Measurements from ENCODE around the gene LHFPL4. TPM values are rescaled to one million over a fixed set of nuclear protein-coding genes. Genes with fewer than 3 reads are reported as not detected.
"Not testable (repeated sequence)": the region's sequence is repeated elsewhere in the genome, so short reads cannot be mapped to it uniquely, and the experiment has no call there.

LHFPL4 gene
- total and polyA plus RNA-seq, 2 donors: 0.05 TPM; not detected in 1

- Histone ChIP-seq H3K27ac (ENCODE audit: low read depth in 1 of 2, low read length in 1 of 2) (no peak overlapping the region), H3K9me3 (ENCODE audit: control insufficient read depth in 2 of 2, insufficient read depth in 1 of 2, low read length in 1 of 2) (no peaks in the 10 kb centered on the region), H3K36me3 (ENCODE audit: control insufficient read depth in 2 of 2, insufficient read depth in 2 of 2, low read length in 1 of 2) (no peaks in the 10 kb centered on the region), H3K4me3 (ENCODE audit: low read length in 2 of 2) (no peak overlapping the region), H3K27me3 (ENCODE audit: control insufficient read depth in 2 of 2, insufficient read depth in 1 of 2, low read length in 1 of 2) (peaks cover 23 to 47% of the 10 kb centered on the region in 2 donors), H3K4me1 (ENCODE audit: control insufficient read depth in 2 of 2, insufficient read depth in 2 of 2, low read length in 2 of 2) (peaks cover 0 to 5% of the 10 kb centered on the region in 2 donors)
- 94% methylated on average over 6 of the region's 6 CpGs for WGBS
- DNase-seq (ENCODE audit: low read depth in 6 of 9, low spot score in 9 of 9): no peak
Measured at GRCh38 chr3:9498781-9499180, 54.8 kb downstream of the LHFPL4 start.

- 94% methylated on average over 8 of the region's 8 CpGs for WGBS
- Histone ChIP-seq H3K9me3 (ENCODE audit: control insufficient read depth in 2 of 2, insufficient read depth in 1 of 2, low read length in 1 of 2) (no peaks in the 10 kb centered on the region), H3K27ac (ENCODE audit: low read depth in 1 of 2, low read length in 1 of 2) (no peak overlapping the region), H3K4me3 (ENCODE audit: low read length in 2 of 2) (no peak overlapping the region), H3K4me1 (ENCODE audit: control insufficient read depth in 2 of 2, insufficient read depth in 2 of 2, low read length in 2 of 2) (peaks cover 0 to 5% of the 10 kb centered on the region in 2 donors), H3K36me3 (ENCODE audit: control insufficient read depth in 2 of 2, insufficient read depth in 2 of 2, low read length in 1 of 2) (no peaks in the 10 kb centered on the region), H3K27me3 (ENCODE audit: control insufficient read depth in 2 of 2, insufficient read depth in 1 of 2, low read length in 1 of 2) (peaks cover 23 to 47% of the 10 kb centered on the region in 2 donors)
- DNase-seq (ENCODE audit: low read depth in 6 of 9, low spot score in 9 of 9): no peak
Measured at GRCh38 chr3:9497821-9498565, 55.6 kb downstream of the LHFPL4 start.

- WGBS: 91% methylated on average over 6 of the region's 6 CpGs
- Histone ChIP-seq H3K27me3 (ENCODE audit: control insufficient read depth in 2 of 2, insufficient read depth in 1 of 2, low read length in 1 of 2) (peaks cover 23 to 40% of the 10 kb centered on the region in 2 donors), H3K4me3 (ENCODE audit: low read length in 2 of 2) (no peak overlapping the region), H3K4me1 (ENCODE audit: control insufficient read depth in 2 of 2, insufficient read depth in 2 of 2, low read length in 2 of 2) (peaks cover 0 to 5% of the 10 kb centered on the region in 2 donors), H3K27ac (ENCODE audit: low read depth in 1 of 2, low read length in 1 of 2) (no peak overlapping the region), H3K36me3 (ENCODE audit: control insufficient read depth in 2 of 2, insufficient read depth in 2 of 2, low read length in 1 of 2) (no peaks in the 10 kb centered on the region), H3K9me3 (ENCODE audit: control insufficient read depth in 2 of 2, insufficient read depth in 1 of 2, low read length in 1 of 2) (no peaks in the 10 kb centered on the region)
- DNase-seq (ENCODE audit: low read depth in 6 of 9, low spot score in 9 of 9): no peak
Measured at GRCh38 chr3:9496893-9497292, 56.7 kb downstream of the LHFPL4 start.

GRCh38 chr3:9494036-9494435 is 59.6 kb downstream of the LHFPL4 start:
- not testable (repeated sequence) for H3K27ac ChIP-seq (ENCODE audit: low read depth in 1 of 2, low read length in 1 of 2); H3K4me3 ChIP-seq (ENCODE audit: low read length in 2 of 2); H3K9me3 ChIP-seq (ENCODE audit: control insufficient read depth in 2 of 2, insufficient read depth in 1 of 2, low read length in 1 of 2); H3K4me1 ChIP-seq (ENCODE audit: control insufficient read depth in 2 of 2, insufficient read depth in 2 of 2, low read length in 2 of 2); DNase-seq (ENCODE audit: low read depth in 6 of 9, low spot score in 9 of 9); H3K36me3 ChIP-seq (ENCODE audit: control insufficient read depth in 2 of 2, insufficient read depth in 2 of 2, low read length in 1 of 2)
- H3K27me3 ChIP-seq (ENCODE audit: control insufficient read depth in 2 of 2, insufficient read depth in 1 of 2, low read length in 1 of 2): peaks cover 2 to 12% of the 10 kb centered on the region in 2 donors
- WGBS: 97% methylated on average over 15 of the region's 15 CpGs

GRCh38 chr3:9491506-9491905 is 62.1 kb downstream of the LHFPL4 start:
- WGBS: 91% methylated on average over 3 of the region's 3 CpGs
- H3K9me3 ChIP-seq (ENCODE audit: control insufficient read depth in 2 of 2, insufficient read depth in 1 of 2, low read length in 1 of 2): no peaks in the 10 kb centered on the region

GRCh38 chr3:9485248-9485647 is 68.4 kb downstream of the LHFPL4 start:
- Histone ChIP-seq H3K27ac (ENCODE audit: low read depth in 1 of 2, low read length in 1 of 2) (no peak overlapping the region), H3K36me3 (ENCODE audit: control insufficient read depth in 2 of 2, insufficient read depth in 2 of 2, low read length in 1 of 2) (peaks cover 11 to 21% of the 10 kb centered on the region in 2 donors)

More at GRCh38 chr3:9491506-9491905, 62.1 kb downstream of the LHFPL4 start:
- Histone ChIP-seq H3K4me3 (ENCODE audit: low read length in 2 of 2) (no peak overlapping the region), H3K27me3 (ENCODE audit: control insufficient read depth in 2 of 2, insufficient read depth in 1 of 2, low read length in 1 of 2) (no peaks in the 10 kb centered on the region), H3K36me3 (ENCODE audit: control insufficient read depth in 2 of 2, insufficient read depth in 2 of 2, low read length in 1 of 2) (no peaks in the 10 kb centered on the region), H3K27ac (ENCODE audit: low read depth in 1 of 2, low read length in 1 of 2) (no peak overlapping the region), H3K4me1 (ENCODE audit: control insufficient read depth in 2 of 2, insufficient read depth in 2 of 2, low read length in 2 of 2) (no peaks in the 10 kb centered on the region)
- DNase-seq (ENCODE audit: low read depth in 6 of 9, low spot score in 9 of 9): no peak

GRCh38 chr3:9480265-9480664 is 73.4 kb downstream of the LHFPL4 start:
- Histone ChIP-seq H3K36me3 (ENCODE audit: control insufficient read depth in 2 of 2, insufficient read depth in 2 of 2, low read length in 1 of 2) (peaks cover 37 to 65% of the 10 kb centered on the region in 2 donors), H3K4me3 (ENCODE audit: low read length in 2 of 2) (no peak overlapping the region), H3K9me3 (ENCODE audit: control insufficient read depth in 2 of 2, insufficient read depth in 1 of 2, low read length in 1 of 2) (no peaks in the 10 kb centered on the region), H3K27ac (ENCODE audit: low read depth in 1 of 2, low read length in 1 of 2) (no peak overlapping the region), H3K27me3 (ENCODE audit: control insufficient read depth in 2 of 2, insufficient read depth in 1 of 2, low read length in 1 of 2) (no peaks in the 10 kb centered on the region), H3K4me1 (ENCODE audit: control insufficient read depth in 2 of 2, insufficient read depth in 2 of 2, low read length in 2 of 2) (no peaks in the 10 kb centered on the region)
- DNase-seq (ENCODE audit: low read depth in 6 of 9, low spot score in 9 of 9): no peak
- 100% methylated on average over 1 of the region's 1 CpG for WGBS

More at GRCh38 chr3:9485248-9485647, 68.4 kb downstream of the LHFPL4 start:
- H3K27me3 ChIP-seq (ENCODE audit: control insufficient read depth in 2 of 2, insufficient read depth in 1 of 2, low read length in 1 of 2): no peaks in the 10 kb centered on the region
- no peaks in the 10 kb centered on the region for H3K4me1 ChIP-seq (ENCODE audit: control insufficient read depth in 2 of 2, insufficient read depth in 2 of 2, low read length in 2 of 2)
- DNase-seq (ENCODE audit: low read depth in 6 of 9, low spot score in 9 of 9): no peak
- 96% methylated on average over 1 of the region's 1 CpG for WGBS
- no peak overlapping the region for H3K4me3 ChIP-seq (ENCODE audit: low read length in 2 of 2)
- H3K9me3 ChIP-seq (ENCODE audit: control insufficient read depth in 2 of 2, insufficient read depth in 1 of 2, low read length in 1 of 2): no peaks in the 10 kb centered on the region

GRCh38 chr3:9476935-9477334 is 76.7 kb downstream of the LHFPL4 start:
- WGBS: 99% methylated on average over 5 of the region's 5 CpGs

GRCh38 chr3:9474482-9474881 is 79.1 kb downstream of the LHFPL4 start:
- H3K36me3 ChIP-seq (ENCODE audit: control insufficient read depth in 2 of 2, insufficient read depth in 2 of 2, low read length in 1 of 2): peaks cover 73 to 93% of the 10 kb centered on the region in 2 donors
- H3K4me1 ChIP-seq (ENCODE audit: control insufficient read depth in 2 of 2, insufficient read depth in 2 of 2, low read length in 2 of 2): no peaks in the 10 kb centered on the region
- no peaks in the 10 kb centered on the region for H3K27me3 ChIP-seq (ENCODE audit: control insufficient read depth in 2 of 2, insufficient read depth in 1 of 2, low read length in 1 of 2)
- no peaks in the 10 kb centered on the region for H3K9me3 ChIP-seq (ENCODE audit: control insufficient read depth in 2 of 2, insufficient read depth in 1 of 2, low read length in 1 of 2)
- no peak overlapping the region for H3K27ac ChIP-seq (ENCODE audit: low read depth in 1 of 2, low read length in 1 of 2)
- no peak for DNase-seq (ENCODE audit: low read depth in 6 of 9, low spot score in 9 of 9)
- 97% methylated on average over 6 of the region's 6 CpGs for WGBS
- H3K4me3 ChIP-seq (ENCODE audit: low read length in 2 of 2): no peak overlapping the region

More at GRCh38 chr3:9476935-9477334, 76.7 kb downstream of the LHFPL4 start:
- Histone ChIP-seq H3K36me3 (ENCODE audit: control insufficient read depth in 2 of 2, insufficient read depth in 2 of 2, low read length in 1 of 2) (peaks cover 65 to 87% of the 10 kb centered on the region in 2 donors), H3K27ac (ENCODE audit: low read depth in 1 of 2, low read length in 1 of 2) (no peak overlapping the region), H3K4me3 (ENCODE audit: low read length in 2 of 2) (no peak overlapping the region), H3K4me1 (ENCODE audit: control insufficient read depth in 2 of 2, insufficient read depth in 2 of 2, low read length in 2 of 2) (no peaks in the 10 kb centered on the region), H3K9me3 (ENCODE audit: control insufficient read depth in 2 of 2, insufficient read depth in 1 of 2, low read length in 1 of 2) (no peaks in the 10 kb centered on the region), H3K27me3 (ENCODE audit: control insufficient read depth in 2 of 2, insufficient read depth in 1 of 2, low read length in 1 of 2) (no peaks in the 10 kb centered on the region)
- DNase-seq (ENCODE audit: low read depth in 6 of 9, low spot score in 9 of 9): no peak

All from thymus (tissue), 11 donors.